GM10266 (cell line): ENCODE measurements around the gene IL19.
"Not testable (repeated sequence)": the region's sequence is repeated elsewhere in the genome, so short reads cannot be mapped to it uniquely, and the experiment has no call there.

Experiments
- DNase-seq: peaks from one replicate; pipeline ENCODE4 v3.0.0; 2012; ENCODE audit errors: extremely low spot score
- TF ChIP-seq, protein P1 (sequence below): IDR thresholded peaks from 2 replicates; pipeline ENCODE4 v1.5.1; 2012; ENCODE audit warnings: mild to moderate bottlenecking, low read depth; ENCODE audit not compliant: control insufficient read depth, insufficient read depth; ENCODE audit errors: missing control alignments

Gene IL19

DNA sequence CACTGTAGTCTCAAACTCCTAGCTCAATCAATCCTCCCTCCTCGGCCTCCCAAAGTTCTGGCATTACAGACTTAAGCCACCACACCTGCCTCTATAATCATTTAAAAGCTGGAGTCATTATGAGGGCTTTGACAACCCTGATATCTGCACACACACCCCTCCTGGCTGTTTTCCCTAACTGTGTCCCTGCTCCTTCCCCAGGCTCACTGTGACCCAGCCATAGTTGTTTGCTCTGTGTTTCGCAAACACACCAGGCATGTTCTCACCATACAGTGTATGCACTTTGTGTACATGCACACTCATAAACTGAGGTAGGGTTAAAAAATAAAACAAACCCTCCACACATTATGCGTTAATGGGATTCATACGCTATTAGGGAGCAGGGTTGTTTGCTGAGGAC, 73.1 kb downstream of the IL19 start:
- TF ChIP-seq, protein P1, sequence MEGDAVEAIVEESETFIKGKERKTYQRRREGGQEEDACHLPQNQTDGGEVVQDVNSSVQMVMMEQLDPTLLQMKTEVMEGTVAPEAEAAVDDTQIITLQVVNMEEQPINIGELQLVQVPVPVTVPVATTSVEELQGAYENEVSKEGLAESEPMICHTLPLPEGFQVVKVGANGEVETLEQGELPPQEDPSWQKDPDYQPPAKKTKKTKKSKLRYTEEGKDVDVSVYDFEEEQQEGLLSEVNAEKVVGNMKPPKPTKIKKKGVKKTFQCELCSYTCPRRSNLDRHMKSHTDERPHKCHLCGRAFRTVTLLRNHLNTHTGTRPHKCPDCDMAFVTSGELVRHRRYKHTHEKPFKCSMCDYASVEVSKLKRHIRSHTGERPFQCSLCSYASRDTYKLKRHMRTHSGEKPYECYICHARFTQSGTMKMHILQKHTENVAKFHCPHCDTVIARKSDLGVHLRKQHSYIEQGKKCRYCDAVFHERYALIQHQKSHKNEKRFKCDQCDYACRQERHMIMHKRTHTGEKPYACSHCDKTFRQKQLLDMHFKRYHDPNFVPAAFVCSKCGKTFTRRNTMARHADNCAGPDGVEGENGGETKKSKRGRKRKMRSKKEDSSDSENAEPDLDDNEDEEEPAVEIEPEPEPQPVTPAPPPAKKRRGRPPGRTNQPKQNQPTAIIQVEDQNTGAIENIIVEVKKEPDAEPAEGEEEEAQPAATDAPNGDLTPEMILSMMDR = no peak
- DNase-seq = no peak

DNA sequence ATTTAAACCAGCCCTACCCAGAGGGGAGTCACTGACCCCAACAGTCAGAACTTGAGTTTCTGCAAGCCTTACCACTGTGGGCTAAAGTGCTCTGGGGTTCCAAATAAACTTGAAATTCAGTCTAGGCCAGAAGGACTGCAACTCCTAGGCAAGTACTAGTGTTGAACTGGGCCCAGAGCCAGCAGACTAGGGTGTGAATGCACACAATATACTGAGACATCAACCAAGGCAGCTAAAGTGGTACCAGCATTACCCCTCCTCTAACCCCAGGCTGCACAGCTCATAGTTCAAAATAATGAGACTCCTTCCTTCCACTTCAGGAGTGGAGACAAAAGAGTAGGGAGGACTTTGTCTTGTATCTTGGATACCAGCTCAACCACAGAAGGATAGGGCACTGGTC, 75.9 kb downstream of the IL19 start:
- no peak for DNase-seq
- TF ChIP-seq, protein P1 = no peak

DNA sequence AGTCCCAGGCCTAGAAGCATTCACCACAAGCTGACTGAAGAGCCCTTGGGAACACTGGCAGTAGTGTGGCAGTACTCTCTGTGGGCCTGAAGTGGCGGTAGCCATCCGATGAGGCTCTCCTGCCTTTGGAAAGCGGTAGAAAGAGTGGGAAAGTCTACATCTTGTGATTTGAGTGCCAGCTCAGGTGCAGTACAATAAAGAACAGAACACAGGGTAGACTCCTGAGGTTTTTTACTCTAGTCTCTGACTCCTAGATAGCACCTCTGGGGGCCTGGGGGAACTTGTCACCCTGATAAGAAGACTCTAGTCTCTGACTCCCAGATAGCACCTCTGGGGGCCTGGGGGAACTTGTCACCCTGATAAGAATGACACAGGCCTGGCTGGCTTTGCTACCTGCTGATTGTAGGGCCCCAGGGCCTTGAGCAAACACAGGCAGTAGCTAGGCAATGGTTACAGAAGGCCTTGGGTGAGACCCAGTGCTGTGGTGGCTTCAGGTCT, 76.8 kb downstream of the IL19 start:
- TF ChIP-seq, protein P1 = no peak
- DNase-seq = no peak

DNA sequence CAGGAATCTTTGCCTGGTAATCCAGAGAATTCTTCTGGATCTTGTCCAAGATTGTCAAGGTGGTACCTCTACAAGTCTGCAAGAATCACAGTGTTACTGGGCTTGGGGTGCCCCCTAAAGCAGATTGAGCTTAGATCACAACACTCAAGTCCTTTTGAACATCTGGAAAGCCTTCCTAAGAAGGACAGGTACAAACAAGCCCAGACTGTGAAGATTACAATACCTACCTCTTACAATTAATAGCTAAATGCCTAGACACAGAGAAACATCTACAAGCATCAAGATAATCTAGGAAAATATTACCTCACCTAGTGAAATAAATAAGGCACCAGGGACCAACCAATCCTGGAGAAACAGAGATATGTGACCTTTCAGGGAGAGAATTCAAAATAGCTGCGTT, 77.4 kb downstream of the IL19 start:
- TF ChIP-seq, protein P1 = no peak
- DNase-seq = no peak

DNA sequence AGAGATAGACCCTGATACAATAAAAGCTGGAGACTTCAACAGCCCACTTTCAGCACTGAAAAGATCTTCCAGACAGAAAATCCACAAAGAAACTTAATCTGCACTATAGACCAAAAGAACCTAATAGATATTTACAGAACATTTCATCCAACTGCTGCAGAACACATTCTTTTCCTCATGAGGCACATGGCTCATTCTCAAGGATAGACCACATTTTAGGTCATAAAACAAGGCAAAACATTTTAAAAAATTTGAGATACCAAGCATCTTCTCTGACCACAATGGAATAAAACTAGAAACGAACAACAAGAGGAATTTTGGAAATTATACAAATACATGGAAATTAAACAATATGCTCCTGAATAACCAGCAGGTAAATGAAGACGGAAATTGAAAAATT, 79.8 kb downstream of the IL19 start:
- DNase-seq = no peak
- TF ChIP-seq, protein P1 = no peak

DNA sequence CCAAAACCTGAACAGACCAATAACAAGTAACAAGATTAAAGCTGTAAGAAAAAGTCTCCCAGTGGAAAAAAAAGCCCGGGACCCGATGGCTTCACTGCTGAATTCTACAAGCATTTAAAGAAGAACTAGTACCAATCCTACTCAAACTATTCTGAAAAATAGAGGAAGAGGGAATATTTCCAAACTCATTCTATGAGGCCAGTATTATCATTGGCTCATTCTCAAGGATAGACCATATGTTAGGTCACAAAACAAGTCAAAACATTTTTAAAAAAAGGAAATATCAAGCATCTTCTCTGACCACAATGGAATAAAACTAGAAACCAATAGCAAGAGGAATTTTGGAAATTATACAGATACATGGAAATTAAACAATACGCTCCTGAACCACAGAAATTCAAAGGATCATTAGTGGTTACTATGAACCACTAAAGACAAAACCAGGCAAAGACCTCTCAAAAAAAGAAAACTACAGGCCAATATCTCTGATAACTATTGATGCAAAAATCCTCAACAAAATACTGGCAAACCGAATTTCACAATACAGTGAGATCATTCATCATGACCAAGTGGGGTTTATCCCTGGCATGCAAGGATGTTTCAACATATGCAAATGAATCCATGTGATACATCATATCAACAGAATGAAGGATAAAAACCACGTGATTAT, 80.9 kb downstream of the IL19 start:
- DNase-seq = no peak
- TF ChIP-seq, protein P1 = no peak

DNA sequence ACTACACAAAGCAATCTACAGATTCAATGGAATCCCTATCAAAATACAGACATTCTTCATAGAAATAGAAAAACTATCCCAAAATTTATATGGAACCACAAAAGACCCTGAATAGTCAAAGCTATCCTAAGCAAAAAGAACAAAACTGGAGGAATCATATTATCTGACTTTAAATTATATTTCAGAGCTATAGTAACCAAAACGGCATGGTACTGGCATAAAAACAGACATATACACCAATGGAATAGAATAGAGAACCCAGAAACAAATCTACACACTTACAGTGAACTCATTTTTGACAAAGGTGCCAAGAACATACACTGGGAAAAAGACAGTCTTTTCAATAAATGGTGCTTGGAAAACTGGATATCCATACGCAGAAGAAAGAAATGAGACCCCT, 82.1 kb downstream of the IL19 start:
- DNase-seq = not testable (repeated sequence)

DNA sequence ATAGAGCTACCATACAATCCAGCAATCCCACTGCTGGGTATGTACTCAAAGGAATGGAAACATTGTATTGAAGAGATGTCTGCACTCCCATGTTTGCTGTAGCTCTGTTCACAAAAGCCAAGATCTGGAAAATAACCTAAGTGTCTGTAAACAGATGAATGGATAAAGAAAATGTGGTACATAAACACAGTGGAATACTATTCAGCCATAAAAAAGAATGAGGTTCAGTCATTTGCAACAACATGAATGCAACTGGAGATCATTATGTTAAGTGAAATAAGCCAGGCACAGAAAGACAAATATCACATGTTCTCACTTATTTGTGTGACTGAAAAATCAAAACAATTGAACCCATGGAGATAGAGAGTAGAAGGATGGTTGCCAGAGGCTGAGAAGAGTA, 83.1 kb downstream of the IL19 start:
- DNase-seq = not testable (repeated sequence)
